WI38 (cell line): Measurements from ENCODE around the gene TSC22D1.

ENCODE experiments used
- H3K4me3 ChIP-seq: 2 replicates; pipeline ENCODE4 v1.5.1; 2011; ENCODE audit warnings: low read depth, mild to moderate bottlenecking, control low read depth, low read length
- TF ChIP-seq, protein P1 (sequence below): IDR thresholded peaks from 2 replicates; pipeline ENCODE4 v1.5.1; 2012; ENCODE audit warnings: low read depth, mild to moderate bottlenecking, control low read depth, low read length

Gene TSC22D1

DNA sequence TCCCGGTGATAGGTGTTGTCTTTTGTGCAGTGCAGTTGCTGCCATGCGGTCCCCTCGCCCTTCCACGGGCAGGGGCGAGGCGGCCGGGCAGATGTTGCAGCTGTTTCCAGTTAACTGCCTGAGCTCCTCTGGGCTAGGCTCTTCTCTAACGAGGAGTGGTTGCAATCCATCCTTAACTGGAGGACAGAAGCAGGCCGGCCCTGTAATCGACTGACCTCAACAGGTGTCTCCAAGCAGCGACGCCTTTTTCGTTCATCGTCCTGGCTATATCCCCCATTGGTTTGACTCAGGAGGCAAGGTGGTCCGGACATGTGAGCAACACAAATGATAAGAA lies 1.9 kb upstream of the TSC22D1 start:
- peak overlapping the region; percentile 84 for H3K4me3 ChIP-seq
- TF ChIP-seq, protein P1, sequence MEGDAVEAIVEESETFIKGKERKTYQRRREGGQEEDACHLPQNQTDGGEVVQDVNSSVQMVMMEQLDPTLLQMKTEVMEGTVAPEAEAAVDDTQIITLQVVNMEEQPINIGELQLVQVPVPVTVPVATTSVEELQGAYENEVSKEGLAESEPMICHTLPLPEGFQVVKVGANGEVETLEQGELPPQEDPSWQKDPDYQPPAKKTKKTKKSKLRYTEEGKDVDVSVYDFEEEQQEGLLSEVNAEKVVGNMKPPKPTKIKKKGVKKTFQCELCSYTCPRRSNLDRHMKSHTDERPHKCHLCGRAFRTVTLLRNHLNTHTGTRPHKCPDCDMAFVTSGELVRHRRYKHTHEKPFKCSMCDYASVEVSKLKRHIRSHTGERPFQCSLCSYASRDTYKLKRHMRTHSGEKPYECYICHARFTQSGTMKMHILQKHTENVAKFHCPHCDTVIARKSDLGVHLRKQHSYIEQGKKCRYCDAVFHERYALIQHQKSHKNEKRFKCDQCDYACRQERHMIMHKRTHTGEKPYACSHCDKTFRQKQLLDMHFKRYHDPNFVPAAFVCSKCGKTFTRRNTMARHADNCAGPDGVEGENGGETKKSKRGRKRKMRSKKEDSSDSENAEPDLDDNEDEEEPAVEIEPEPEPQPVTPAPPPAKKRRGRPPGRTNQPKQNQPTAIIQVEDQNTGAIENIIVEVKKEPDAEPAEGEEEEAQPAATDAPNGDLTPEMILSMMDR: no peak

GRCh38 chr13:44577236-44578066 lies 1.3 kb upstream of the TSC22D1 start:
- peak overlapping the region; percentile 84 for H3K4me3 ChIP-seq
- TF ChIP-seq, protein P1: no peak

- peak overlapping the region; percentile 84 for H3K4me3 ChIP-seq
- TF ChIP-seq, protein P1: no peak
Measured at GRCh38 chr13:44576351-44577235, 463 bp upstream of the TSC22D1 start.

DNA sequence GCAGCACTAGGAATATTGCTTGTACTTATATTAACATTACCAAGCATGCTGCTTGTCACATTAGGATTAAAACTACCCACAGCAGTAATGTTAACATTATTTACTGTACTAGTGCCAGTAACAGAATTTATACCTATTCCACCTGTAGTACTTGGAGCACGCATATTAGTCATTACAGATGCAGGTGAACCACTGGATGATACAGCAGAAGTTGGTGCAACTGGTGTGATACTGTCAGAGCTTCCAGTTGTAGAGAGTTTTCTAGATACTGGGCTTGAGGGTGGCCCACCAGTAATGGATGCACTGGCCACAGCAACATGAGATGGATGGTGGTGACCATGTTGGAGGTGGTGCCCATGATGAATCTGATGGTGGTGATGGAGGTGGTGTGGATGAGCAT lies 1.1 kb downstream of the TSC22D1 start:
- peak overlapping the region; percentile 84 for H3K4me3 ChIP-seq

DNA sequence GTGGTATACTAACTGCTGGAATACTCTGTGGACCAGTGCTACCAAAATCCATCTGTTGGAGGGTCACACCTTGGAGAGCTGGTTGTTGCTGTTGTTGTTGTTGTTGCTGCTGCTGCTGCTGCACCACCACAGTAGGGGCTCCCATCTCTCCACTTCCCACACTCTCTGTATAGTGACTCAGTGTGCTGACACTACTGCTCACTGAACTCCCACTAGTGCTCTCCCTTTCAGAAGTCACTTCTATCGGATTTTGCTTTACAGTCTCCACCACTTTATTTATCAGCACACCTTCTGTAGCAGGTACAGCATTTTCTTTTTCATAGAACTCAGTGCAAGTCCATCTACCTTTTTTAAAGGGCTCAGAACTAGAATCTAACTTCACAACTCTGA lies 1.7 kb downstream of the TSC22D1 start:
- peak overlapping the region; percentile 84 for H3K4me3 ChIP-seq
- TF ChIP-seq, protein P1: no peak

More for the DNA sequence above, 1.1 kb downstream of the TSC22D1 start:
- TF ChIP-seq, protein P1: no peak

DNA sequence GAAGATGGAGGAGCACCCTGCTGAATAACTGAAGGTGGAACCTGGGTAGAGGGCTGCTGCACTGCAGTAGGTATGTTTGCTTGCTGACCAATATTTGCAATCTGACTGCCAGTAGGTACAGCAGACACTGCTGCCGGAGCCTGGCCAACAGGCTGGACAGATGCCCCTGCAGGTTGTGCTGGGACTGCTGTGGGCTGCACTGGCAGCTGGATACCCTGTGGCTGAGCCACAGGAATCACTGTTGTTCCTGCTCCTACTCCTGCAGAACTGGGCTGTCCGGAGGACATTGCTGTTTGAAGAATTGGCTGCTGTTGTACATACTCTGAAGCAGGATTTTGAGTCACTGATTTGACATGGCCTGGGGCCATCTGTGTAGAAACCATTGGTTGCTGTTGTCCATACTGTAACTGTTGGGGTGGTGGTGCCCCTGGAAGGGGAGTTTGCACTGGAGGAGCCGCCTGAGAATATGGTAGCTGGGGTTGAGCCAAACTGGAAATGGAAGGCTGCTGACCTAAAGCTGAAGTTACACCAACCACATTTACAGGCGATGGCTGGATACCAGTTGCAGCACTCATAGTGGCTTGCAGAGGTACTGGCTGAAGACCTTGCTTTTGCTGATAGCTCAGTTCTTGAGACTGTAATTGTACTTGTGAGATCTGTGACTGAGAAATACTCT lies 2.2 kb downstream of the TSC22D1 start:
- H3K4me3 ChIP-seq: peak overlapping the region; percentile 32; the same call in 1 of the 2 replicates
- TF ChIP-seq, protein P1: peak; percentile 42; the same call in 1 of the 2 replicates
